Measurements from ENCODE around the gene RBP3.

DNA sequence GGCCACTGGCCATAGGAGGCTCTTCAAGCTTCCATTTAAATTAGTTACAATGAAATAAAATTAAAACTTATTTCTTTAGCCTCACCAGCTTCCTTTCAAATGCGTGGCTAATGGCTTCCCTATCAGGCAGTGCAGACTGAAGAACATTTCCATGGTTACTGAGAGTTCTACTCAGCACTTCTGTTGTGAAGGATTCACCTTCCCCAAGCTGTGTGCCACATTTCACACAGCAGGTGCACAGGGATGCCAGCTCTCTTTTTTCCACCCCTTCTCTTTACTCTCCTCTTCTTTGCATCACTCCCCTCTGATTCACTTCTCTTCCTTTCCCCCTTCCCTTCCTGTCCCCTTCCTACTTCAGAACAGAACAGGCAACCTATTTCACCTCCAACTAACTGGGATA is 25.1 kb upstream of the RBP3 start:
- no peak for TF ChIP-seq MAX (IDR thresholded peaks at IDR 0.05)
- TF ChIP-seq POLR2A (IDR thresholded peaks at IDR 0.05; ENCODE audit: borderline replicate concordance, extremely low read depth, insufficient read depth, insufficient read length) = no peak
- TF ChIP-seq EZH2 (IDR thresholded peaks at IDR 0.05) = no peak
- TF ChIP-seq, protein P1, sequence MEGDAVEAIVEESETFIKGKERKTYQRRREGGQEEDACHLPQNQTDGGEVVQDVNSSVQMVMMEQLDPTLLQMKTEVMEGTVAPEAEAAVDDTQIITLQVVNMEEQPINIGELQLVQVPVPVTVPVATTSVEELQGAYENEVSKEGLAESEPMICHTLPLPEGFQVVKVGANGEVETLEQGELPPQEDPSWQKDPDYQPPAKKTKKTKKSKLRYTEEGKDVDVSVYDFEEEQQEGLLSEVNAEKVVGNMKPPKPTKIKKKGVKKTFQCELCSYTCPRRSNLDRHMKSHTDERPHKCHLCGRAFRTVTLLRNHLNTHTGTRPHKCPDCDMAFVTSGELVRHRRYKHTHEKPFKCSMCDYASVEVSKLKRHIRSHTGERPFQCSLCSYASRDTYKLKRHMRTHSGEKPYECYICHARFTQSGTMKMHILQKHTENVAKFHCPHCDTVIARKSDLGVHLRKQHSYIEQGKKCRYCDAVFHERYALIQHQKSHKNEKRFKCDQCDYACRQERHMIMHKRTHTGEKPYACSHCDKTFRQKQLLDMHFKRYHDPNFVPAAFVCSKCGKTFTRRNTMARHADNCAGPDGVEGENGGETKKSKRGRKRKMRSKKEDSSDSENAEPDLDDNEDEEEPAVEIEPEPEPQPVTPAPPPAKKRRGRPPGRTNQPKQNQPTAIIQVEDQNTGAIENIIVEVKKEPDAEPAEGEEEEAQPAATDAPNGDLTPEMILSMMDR (IDR thresholded peaks at IDR 0.05 in 2 of 3, conservative IDR thresholded peaks at IDR 0.05 in 1 of 3; ENCODE audit: borderline replicate concordance in 1 of 3, insufficient read depth in 1 of 3, low read depth in 2 of 3, low read length in 2 of 3) = no peak
- no peak for TF ChIP-seq CEBPB (IDR thresholded peaks at IDR 0.05; ENCODE audit: low read depth)
- no peak for TF ChIP-seq POLR2AphosphoS5 (IDR thresholded peaks at IDR 0.05; ENCODE audit: low read depth, low read length)
- TF ChIP-seq YY1 (IDR thresholded peaks at IDR 0.05; ENCODE audit: extremely low read depth, insufficient replicate concordance, low read depth, low read length) = no peak
- TF ChIP-seq TCF7L2 (IDR thresholded peaks at IDR 0.05; ENCODE audit: borderline replicate concordance, extremely low read depth, insufficient read depth, insufficient read length) = no peak
- TF ChIP-seq ZNF274 (IDR thresholded peaks at IDR 0.05; ENCODE audit: low read depth, low read length) = no peak
- TF ChIP-seq, protein P2, sequence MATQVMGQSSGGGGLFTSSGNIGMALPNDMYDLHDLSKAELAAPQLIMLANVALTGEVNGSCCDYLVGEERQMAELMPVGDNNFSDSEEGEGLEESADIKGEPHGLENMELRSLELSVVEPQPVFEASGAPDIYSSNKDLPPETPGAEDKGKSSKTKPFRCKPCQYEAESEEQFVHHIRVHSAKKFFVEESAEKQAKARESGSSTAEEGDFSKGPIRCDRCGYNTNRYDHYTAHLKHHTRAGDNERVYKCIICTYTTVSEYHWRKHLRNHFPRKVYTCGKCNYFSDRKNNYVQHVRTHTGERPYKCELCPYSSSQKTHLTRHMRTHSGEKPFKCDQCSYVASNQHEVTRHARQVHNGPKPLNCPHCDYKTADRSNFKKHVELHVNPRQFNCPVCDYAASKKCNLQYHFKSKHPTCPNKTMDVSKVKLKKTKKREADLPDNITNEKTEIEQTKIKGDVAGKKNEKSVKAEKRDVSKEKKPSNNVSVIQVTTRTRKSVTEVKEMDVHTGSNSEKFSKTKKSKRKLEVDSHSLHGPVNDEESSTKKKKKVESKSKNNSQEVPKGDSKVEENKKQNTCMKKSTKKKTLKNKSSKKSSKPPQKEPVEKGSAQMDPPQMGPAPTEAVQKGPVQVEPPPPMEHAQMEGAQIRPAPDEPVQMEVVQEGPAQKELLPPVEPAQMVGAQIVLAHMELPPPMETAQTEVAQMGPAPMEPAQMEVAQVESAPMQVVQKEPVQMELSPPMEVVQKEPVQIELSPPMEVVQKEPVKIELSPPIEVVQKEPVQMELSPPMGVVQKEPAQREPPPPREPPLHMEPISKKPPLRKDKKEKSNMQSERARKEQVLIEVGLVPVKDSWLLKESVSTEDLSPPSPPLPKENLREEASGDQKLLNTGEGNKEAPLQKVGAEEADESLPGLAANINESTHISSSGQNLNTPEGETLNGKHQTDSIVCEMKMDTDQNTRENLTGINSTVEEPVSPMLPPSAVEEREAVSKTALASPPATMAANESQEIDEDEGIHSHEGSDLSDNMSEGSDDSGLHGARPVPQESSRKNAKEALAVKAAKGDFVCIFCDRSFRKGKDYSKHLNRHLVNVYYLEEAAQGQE (IDR thresholded peaks at IDR 0.05; ENCODE audit: low read depth) = no peak
- no peak for TF ChIP-seq EGR1 (IDR thresholded peaks at IDR 0.05; ENCODE audit: low read depth)
- TF ChIP-seq SP1 (IDR thresholded peaks at IDR 0.05; ENCODE audit: low read depth) = no peak
- TF ChIP-seq JUND (IDR thresholded peaks at IDR 0.05) = no peak
- no peak for TF ChIP-seq ZFX (IDR thresholded peaks at IDR 0.05)
